PC-9 (cell line): Measurements from ENCODE around the gene BDH1. TPM values are rescaled to one million over a fixed set of nuclear protein-coding genes. Genes with fewer than 3 reads are reported as not detected.

Experiments used
- BruUV-seq: library from RNA; stranded (reverse); fragments of 400-500 nt; replicated peaks from 2 replicates; lab custom pipeline; 2021; lab: Mats Ljungman, UMichigan
- CTCF ChIA-PET: fragments of 300-600 bp; sonication (Branson Sonifier 250); formaldehyde crosslinking; loops from one replicate; lab custom pipeline; 2022; ENCODE audit warnings: antibody characterized with exemption; lab: Charles Lee
- POLR2A ChIA-PET: fragments of 300-600 bp; sonication (Branson Sonifier 250); formaldehyde crosslinking; loops from one replicate; lab custom pipeline; 2022; ENCODE audit warnings: antibody characterized with exemption; ENCODE audit not compliant: unreplicated experiment; lab: Charles Lee
- DNase-seq, 2 experiments: peaks; one replicate each; pipeline versions ENCODE4 v3.0.0 to v3.0.0-alpha.2; 2015 to 2022; ENCODE audit warnings: mixed read lengths in 1 of 2
- H2AFZ ChIP-seq: fragments of 200-600 bp; sonication (generic); 2 replicates; pipeline ENCODE4 v1.8.1; 2017; ENCODE audit warnings: antibody characterized with exemption
- H3F3A ChIP-seq: fragments of 200-600 bp; sonication (generic); 2 replicates; pipeline ENCODE4 v1.8.1; 2017; ENCODE audit warnings: antibody characterized with exemption, mild to moderate bottlenecking, low read depth; ENCODE audit not compliant: insufficient read depth
- H3K27ac ChIP-seq: fragments of 200-600 bp; sonication (generic); 2 replicates; pipeline ENCODE4 v1.6.1; 2016; ENCODE audit warnings: mixed run types
- H3K27me3 ChIP-seq: fragments of 200-600 bp; sonication (generic); 2 replicates; pipeline ENCODE4 v1.6.1; 2016; ENCODE audit warnings: low read depth, mixed run types; ENCODE audit not compliant: insufficient read depth
- H3K36me3 ChIP-seq: fragments of 200-600 bp; sonication (generic); 2 replicates; pipeline ENCODE4 v1.6.1; 2016; ENCODE audit warnings: low read depth, mixed run types
- H3K4me1 ChIP-seq: fragments of 200-600 bp; sonication (generic); replicated peaks from 2 replicates; pipeline ENCODE4 v1.6.1; 2016; ENCODE audit warnings: mixed run types; ENCODE audit not compliant: insufficient read depth
- H3K4me2 ChIP-seq: fragments of 200-600 bp; sonication (generic); 2 replicates; pipeline ENCODE4 v1.6.1; 2017; ENCODE audit warnings: mixed run types
- H3K4me3 ChIP-seq: fragments of 200-600 bp; sonication (generic); 2 replicates; pipeline ENCODE4 v1.6.1; 2016; ENCODE audit warnings: mixed run types
- H3K79me2 ChIP-seq: fragments of 200-600 bp; sonication (generic); 2 replicates; pipeline ENCODE4 v1.6.1; 2017; ENCODE audit warnings: low read depth, mixed run types
- H3K9me2 ChIP-seq: fragments of 200-600 bp; sonication (generic); 2 replicates; pipeline ENCODE4 v1.8.1; 2017; ENCODE audit warnings: mild to moderate bottlenecking; ENCODE audit not compliant: insufficient read depth
- H3K9me3 ChIP-seq: fragments of 200-600 bp; sonication (generic); 2 replicates; pipeline ENCODE4 v1.8.1; 2016; ENCODE audit warnings: low read depth; ENCODE audit not compliant: insufficient read depth
- H4K20me1 ChIP-seq: fragments of 200-600 bp; sonication (generic); 2 replicates; pipeline ENCODE4 v1.8.1; 2017; ENCODE audit not compliant: insufficient read depth
- EZH2 ChIP-seq: fragments of 200-600 bp; sonication (generic); IDR thresholded peaks from 2 replicates; pipeline ENCODE4 v1.8.0; 2017; ENCODE audit warnings: antibody characterized with exemption, low read depth
- intact Hi-C: fragments of 100-400 bp; cut with micrococcal nuclease; formaldehyde crosslinking; loops from one replicate; pipeline ENCODE4 v1.10.0; 2022; ENCODE audit not compliant: unreplicated experiment
- total RNA-seq: library from RNA; stranded (reverse); gene quantifications from 2 replicates; pipeline ENCODE4 v1.2.3, GENCODE V29; 2021
- TF ChIP-seq, protein P1 (sequence below): fragments of 200-600 bp; sonication (generic); conservative IDR thresholded peaks from 2 replicates; pipeline ENCODE4 v1.6.1; 2017; ENCODE audit warnings: mixed run types, antibody characterized with exemption, mild to moderate bottlenecking, moderate library complexity

BDH1 gene
- total RNA-seq, 1 experiment from 2014 or later = 55.1 TPM

DNA sequence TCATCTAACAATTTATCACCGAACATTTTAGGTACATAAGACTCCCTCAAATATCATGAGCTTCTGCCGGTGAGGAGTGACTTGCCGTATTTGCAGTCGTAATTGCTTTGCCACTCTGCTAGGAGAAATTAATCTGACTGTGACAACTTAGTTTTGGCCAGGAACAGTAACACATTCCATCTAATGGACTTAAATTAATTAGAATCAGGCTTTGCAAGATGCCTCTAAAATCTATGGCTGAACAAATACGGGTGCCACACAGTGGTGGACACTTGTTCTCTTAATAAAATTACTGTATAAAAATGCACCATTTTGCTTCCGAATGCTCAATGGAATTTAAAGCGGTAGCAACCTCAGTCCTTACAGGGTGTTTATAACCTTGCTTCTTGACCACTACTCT lies 27.6 kb upstream of the BDH1 start:
- no peaks in the 10 kb centered on the region for H3K9me2 ChIP-seq
- POLR2A ChIA-PET = no interaction called here
- no peak for DNase-seq
- H2AFZ ChIP-seq = no peak overlapping the region
- no peaks in the 10 kb centered on the region for H3K79me2 ChIP-seq
- no peaks in the 10 kb centered on the region for H3K4me1 ChIP-seq
- intact Hi-C loops = no loop called here
- CTCF ChIA-PET = interaction anchor here (0.6 kb wide), 1 partner anchor 30 kb away, joined by 8 read pairs; no protein-coding TSS in a partner anchor
- TF ChIP-seq, protein P1, sequence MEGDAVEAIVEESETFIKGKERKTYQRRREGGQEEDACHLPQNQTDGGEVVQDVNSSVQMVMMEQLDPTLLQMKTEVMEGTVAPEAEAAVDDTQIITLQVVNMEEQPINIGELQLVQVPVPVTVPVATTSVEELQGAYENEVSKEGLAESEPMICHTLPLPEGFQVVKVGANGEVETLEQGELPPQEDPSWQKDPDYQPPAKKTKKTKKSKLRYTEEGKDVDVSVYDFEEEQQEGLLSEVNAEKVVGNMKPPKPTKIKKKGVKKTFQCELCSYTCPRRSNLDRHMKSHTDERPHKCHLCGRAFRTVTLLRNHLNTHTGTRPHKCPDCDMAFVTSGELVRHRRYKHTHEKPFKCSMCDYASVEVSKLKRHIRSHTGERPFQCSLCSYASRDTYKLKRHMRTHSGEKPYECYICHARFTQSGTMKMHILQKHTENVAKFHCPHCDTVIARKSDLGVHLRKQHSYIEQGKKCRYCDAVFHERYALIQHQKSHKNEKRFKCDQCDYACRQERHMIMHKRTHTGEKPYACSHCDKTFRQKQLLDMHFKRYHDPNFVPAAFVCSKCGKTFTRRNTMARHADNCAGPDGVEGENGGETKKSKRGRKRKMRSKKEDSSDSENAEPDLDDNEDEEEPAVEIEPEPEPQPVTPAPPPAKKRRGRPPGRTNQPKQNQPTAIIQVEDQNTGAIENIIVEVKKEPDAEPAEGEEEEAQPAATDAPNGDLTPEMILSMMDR = no peak
- TF ChIP-seq EZH2 = no peak
- no peaks in the 10 kb centered on the region for H4K20me1 ChIP-seq
- H3K4me2 ChIP-seq = no peak overlapping the region
- no peak overlapping the region for H3K27ac ChIP-seq
- H3K9me3 ChIP-seq = no peaks in the 10 kb centered on the region
- H3K27me3 ChIP-seq = no peaks in the 10 kb centered on the region
- no peaks in the 10 kb centered on the region for H3K36me3 ChIP-seq
- BruUV-seq = no TSS peak
- no peak overlapping the region for H3K4me3 ChIP-seq
- no peaks in the 10 kb centered on the region for H3F3A ChIP-seq

DNA sequence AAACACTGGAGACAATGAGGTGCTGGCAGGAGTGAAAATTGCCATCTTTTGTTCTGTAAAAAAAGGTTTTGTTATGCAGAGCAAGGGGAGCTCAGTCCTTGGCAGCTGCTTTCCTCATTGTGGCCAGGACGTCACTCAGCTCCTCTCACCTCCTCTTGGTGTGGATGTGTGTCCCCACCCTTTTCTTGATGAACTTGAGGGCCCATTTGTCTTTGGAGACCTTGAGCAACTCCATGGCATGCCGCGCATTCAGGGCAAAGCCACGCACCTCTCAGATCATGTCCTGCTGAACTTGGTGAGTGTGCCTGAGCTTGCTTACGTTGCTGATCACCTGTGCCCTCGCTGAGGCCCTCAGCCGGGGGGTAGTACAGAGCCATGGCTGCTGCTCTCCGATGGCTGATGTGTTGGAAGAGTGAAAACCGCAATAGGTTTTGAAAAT lies 24.5 kb upstream of the BDH1 start:
- H3K79me2 ChIP-seq = no peaks in the 10 kb centered on the region
- no peak overlapping the region for H2AFZ ChIP-seq
- H4K20me1 ChIP-seq = no peaks in the 10 kb centered on the region
- ChIA-PET POLR2A (no interaction called here), CTCF (interaction anchor here (0.6 kb wide), 1 partner anchor 289 kb away, joined by 7 read pairs; no protein-coding TSS in a partner anchor)
- H3K36me3 ChIP-seq = no peaks in the 10 kb centered on the region
- DNase-seq = no peak
- TF ChIP-seq EZH2 = no peak
- TF ChIP-seq, protein P1 = no peak
- no peaks in the 10 kb centered on the region for H3K27me3 ChIP-seq
- intact Hi-C loops = no loop called here
- no peaks in the 10 kb centered on the region for H3K9me2 ChIP-seq
- H3K4me1 ChIP-seq = no peaks in the 10 kb centered on the region
- H3K4me2 ChIP-seq = no peak overlapping the region
- BruUV-seq = no TSS peak
- no peaks in the 10 kb centered on the region for H3F3A ChIP-seq
- no peaks in the 10 kb centered on the region for H3K9me3 ChIP-seq
- no peak overlapping the region for H3K4me3 ChIP-seq
- no peak overlapping the region for H3K27ac ChIP-seq

DNA sequence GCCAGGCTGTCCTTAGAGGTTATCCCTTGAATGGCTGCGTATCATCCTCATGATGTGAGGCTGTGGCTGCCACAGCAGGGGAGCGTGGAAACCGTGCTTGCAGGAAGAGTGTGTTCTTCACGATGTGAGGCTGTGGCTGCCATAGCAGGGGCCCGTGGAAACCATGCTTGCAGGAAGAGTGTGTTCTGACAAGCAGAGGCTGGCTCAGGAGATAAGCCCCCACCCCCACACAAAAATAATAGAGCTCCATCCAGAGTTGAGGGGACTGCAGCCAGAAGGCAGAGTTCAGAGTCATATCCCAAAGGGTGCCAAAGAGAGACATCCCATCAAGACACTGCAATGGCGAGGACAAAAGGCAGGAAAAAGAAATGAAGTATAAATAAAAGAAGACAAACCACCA lies 22.6 kb upstream of the BDH1 start:
- BruUV-seq = no TSS peak
- POLR2A ChIA-PET = no interaction called here

More for the DNA sequence above, 22.6 kb upstream of the BDH1 start:
- H3F3A ChIP-seq = no peaks in the 10 kb centered on the region
- intact Hi-C loops = no loop called here
- H4K20me1 ChIP-seq = no peaks in the 10 kb centered on the region
- DNase-seq = no peak
- H3K27me3 ChIP-seq = no peaks in the 10 kb centered on the region
- TF ChIP-seq, protein P1 = no peak
- no peak for TF ChIP-seq EZH2
- H3K4me2 ChIP-seq = no peak overlapping the region
- H3K4me1 ChIP-seq = no peaks in the 10 kb centered on the region
- CTCF ChIA-PET = no interaction called here
- H3K4me3 ChIP-seq = no peak overlapping the region
- H3K79me2 ChIP-seq = no peaks in the 10 kb centered on the region
- no peaks in the 10 kb centered on the region for H3K36me3 ChIP-seq
- no peaks in the 10 kb centered on the region for H3K9me3 ChIP-seq
- no peak overlapping the region for H3K27ac ChIP-seq
- H3K9me2 ChIP-seq = no peaks in the 10 kb centered on the region
- no peak overlapping the region for H2AFZ ChIP-seq
